ENCODE measurements around the gene SUN2. TPM values are rescaled to one million over a fixed set of nuclear protein-coding genes. Genes with fewer than 3 reads are reported as not detected.

SUN2 gene
- total RNA-seq, 2 experiments from 2014 or later: 498 to 500 TPM

DNA sequence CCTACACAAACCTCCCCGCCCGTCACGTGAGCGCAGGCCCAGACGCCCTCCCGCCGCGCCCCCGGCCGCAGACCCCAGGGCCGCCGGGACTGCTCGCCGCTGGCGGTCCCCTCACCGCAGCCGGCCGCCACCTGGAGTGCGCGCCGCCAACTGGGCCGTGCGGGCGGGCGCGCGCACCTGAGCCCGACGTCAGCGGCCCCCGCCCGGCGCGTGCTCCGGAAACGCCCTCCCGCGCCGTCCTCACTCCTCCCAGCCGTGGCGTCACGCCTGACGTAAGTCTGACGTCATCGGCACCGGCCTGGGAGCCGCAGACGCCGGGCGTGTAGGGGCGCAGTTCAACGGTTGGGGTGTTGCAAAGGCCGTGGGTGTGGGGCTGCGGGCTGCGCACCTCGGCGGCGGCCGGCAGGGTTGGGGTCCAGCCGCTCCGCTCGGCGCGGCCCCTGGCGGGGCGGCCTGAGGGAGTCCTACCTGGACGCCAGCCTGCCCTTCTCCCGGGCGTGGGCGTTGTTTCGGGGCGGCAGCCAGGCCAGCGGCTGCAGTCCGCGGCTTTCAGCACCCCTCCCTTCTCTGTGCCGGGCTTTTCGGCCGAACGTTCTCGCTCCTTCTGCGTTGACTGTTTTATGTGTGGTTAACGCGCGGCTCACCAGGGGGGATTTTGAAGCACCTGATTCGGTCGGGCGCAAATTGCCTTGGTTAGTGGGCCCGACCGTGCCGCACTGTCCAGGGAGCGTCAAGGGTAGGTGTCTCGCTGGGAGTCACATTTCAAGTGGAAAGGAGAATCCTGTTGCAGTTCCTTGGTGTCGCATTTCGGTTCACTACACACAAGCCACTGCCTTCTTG is 54.8 kb downstream of the SUN2 start, which contains the start of gene JOSD1:
Gene JOSD1, minus strand, starts transcription at position 155 of the 840 bp plus-strand sequence. CDS start 956 bp downstream, outside the sequence.
- Mint-ChIP-seq H3K4me1 (peaks cover 59% of the 10 kb centered on the region), H3K36me3 (ENCODE audit: low read depth) (peaks cover 41% of the 10 kb centered on the region), H3K27ac (peak within 1 kb of the TSS; percentile 99), H3K27me3 (no peaks in the 10 kb centered on the region), H3K4me3 (peak within 1 kb of the TSS; percentile 96), H3K9me3 (no peaks in the 10 kb centered on the region)
- CTCF ChIA-PET: no interaction called here
- peak; percentile 98 for DNase-seq
- POLR2A ChIA-PET: interaction anchor here (0.8 to 9.9 kb wide), 5 partner anchors 10 to 53 kb away, joined by 3 to 139 read pairs (median 5); partner anchors contain the start of genes SUN2 and TOMM22

DNA sequence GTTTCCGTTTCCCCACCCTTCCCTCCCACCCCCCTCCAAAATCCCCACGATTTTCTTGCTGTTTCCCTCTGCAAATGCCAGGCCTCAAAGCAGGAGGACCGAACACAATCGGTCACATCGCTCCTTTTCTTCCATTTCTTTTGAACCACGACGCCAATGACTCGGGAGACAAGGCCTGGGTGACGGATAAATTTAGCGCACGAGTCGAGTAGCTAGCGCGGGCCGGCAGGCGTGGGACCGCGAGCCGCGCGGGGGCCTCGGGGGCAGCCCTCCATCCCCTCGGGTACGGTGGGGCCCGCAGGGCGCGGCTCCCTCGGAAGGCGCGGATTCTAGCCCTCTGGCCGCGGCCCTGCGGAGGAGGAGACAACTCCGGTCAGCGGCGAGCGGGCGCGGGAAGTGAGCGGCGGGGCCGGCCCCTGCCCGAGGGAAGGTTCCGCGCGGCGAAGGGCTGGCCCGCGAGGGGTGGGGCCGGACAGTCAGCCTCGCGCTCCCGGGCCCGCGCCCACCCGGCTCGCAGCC is 55.5 kb downstream of the SUN2 start:
- no peak for DNase-seq
- Mint-ChIP-seq H3K4me1 (peaks cover 62% of the 10 kb centered on the region), H3K9me3 (no peaks in the 10 kb centered on the region), H3K4me3 (peak overlapping the region; percentile 96), H3K36me3 (ENCODE audit: low read depth) (peaks cover 42% of the 10 kb centered on the region), H3K27me3 (no peaks in the 10 kb centered on the region), H3K27ac (peak overlapping the region; percentile 99)
- ChIA-PET POLR2A (interaction anchor here (1.8 to 9.9 kb wide), 7 partner anchors 8 to 58 kb away, joined by 4 to 139 read pairs (median 34); partner anchors contain the start of genes GTPBP1, SUN2 and TOMM22), CTCF (interaction anchor here (0.9 to 2.5 kb wide), 2 partner anchors 10 to 18 kb away, joined by 3 to 17 read pairs; partner anchors contain the start of gene TOMM22)

DNA sequence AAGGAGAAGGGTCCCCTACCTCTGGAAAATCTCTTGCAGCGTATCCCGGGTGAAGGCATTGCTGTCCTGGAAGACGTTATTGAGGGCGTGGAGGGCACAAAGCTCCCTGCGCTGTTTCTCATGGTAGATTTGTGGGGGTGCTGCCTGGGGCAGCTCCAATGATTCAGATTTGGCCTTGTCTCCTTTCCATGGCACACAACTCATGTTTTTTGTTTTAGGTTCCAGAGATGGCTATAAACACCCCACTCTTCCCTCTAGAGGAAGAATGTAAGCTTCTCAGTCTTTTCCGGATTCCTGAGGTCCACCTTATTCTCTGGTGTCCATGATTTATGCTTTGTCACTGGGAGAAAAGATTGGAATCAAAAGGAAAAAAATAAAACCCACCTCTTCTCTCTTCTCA is 56.0 kb downstream of the SUN2 start:
- DNase-seq: no peak
- Mint-ChIP-seq H3K27ac (peak overlapping the region; percentile 92), H3K36me3 (ENCODE audit: low read depth) (peaks cover 47% of the 10 kb centered on the region), H3K4me3 (peak overlapping the region; percentile 96), H3K4me1 (peaks cover 63% of the 10 kb centered on the region), H3K27me3 (no peaks in the 10 kb centered on the region), H3K9me3 (no peaks in the 10 kb centered on the region)
- POLR2A ChIA-PET: interaction anchor here (1.2 to 9.9 kb wide), 10 partner anchors 8 to 518 kb away, joined by 3 to 139 read pairs (median 10); partner anchors contain the start of genes GTPBP1, SUN2 and TOMM22
- CTCF ChIA-PET: interaction anchor here (0.9 to 2.5 kb wide), 6 partner anchors 10 to 648 kb away, joined by 3 to 17 read pairs (median 3); partner anchors contain the start of gene TOMM22

DNA sequence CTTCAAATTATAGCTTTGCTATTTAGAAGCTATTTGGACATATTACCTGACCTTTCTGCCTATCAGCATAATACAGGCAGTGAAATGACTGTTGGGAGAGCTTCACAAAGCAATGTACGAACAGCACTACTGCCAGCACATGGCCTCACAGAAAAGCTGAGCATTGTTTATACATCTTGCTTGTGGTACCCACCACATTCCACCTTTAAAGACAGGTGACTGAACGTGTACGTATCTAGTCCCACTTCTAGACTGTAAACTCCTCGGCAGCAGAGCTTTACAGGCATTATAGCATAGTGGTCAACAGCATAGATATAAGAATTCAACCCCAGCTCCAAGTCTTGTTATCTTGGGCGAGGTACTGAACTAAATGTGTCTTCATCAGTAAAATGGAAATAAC is 56.7 kb downstream of the SUN2 start:
- no peak for DNase-seq
- Mint-ChIP-seq H3K4me3 (peak overlapping the region; percentile 96), H3K9me3 (no peaks in the 10 kb centered on the region), H3K4me1 (peaks cover 63% of the 10 kb centered on the region), H3K36me3 (ENCODE audit: low read depth) (peaks cover 52% of the 10 kb centered on the region), H3K27me3 (no peaks in the 10 kb centered on the region), H3K27ac (peak overlapping the region; percentile 92)
- ChIA-PET POLR2A (interaction anchor here (1.2 to 9.9 kb wide), 13 partner anchors 8 to 1041 kb away, joined by 3 to 139 read pairs (median 5); partner anchors contain the start of genes GTPBP1, PDXP, RPL3 and SUN2), CTCF (interaction anchor here (1.0 to 2.5 kb wide), 5 partner anchors 17 to 647 kb away, joined by 3 to 17 read pairs (median 3); partner anchors contain the start of gene TOMM22)

DNA sequence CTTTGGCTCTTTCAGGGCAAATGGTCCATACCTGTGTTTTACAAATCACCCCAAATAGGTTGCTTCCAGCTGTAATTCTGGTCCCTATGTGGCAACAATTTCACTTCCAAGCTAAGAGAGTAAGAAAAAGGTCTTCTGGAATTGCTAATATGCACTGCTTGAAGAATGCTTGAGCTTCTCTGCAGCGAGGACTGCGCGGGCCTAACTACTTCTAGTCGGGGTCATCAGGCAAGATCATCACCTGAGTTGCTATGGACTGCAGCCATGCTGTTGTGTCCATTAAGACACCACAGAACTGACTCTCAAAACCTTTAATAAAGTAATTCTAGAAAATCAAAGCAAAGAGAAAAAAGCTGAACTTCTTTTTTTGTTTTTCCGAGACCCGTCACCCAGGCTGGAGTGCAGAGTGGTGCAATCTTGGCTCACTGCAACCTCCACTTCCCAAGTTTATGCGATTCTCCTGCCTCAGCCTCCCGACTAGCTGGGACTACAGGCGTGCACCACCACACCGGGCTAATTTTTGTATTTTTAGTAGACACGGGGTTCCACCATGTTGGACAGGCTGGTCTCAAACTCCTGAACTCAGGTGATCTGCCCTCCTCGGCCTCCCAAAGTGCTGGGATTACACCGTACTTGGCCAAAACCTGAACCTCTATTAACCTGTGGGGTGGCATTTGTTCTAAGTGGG is 57.2 kb downstream of the SUN2 start:
- Mint-ChIP-seq H3K27me3 (no peaks in the 10 kb centered on the region), H3K9me3 (no peaks in the 10 kb centered on the region), H3K4me3 (peak overlapping the region; percentile 96), H3K4me1 (peaks cover 61% of the 10 kb centered on the region), H3K27ac (peak overlapping the region; percentile 98), H3K36me3 (ENCODE audit: low read depth) (peaks cover 56% of the 10 kb centered on the region)
- CTCF ChIA-PET: interaction anchor here (0.6 to 2.5 kb wide), 5 partner anchors 17 to 1133 kb away, joined by 3 to 17 read pairs (median 4); partner anchors contain the start of gene TOMM22
- DNase-seq: no peak
- POLR2A ChIA-PET: interaction anchor here (0.6 to 9.9 kb wide), 13 partner anchors 9 to 1040 kb away, joined by 3 to 139 read pairs (median 5); partner anchors contain the start of genes GTPBP1, PDXP, RPL3 and SUN2

DNA sequence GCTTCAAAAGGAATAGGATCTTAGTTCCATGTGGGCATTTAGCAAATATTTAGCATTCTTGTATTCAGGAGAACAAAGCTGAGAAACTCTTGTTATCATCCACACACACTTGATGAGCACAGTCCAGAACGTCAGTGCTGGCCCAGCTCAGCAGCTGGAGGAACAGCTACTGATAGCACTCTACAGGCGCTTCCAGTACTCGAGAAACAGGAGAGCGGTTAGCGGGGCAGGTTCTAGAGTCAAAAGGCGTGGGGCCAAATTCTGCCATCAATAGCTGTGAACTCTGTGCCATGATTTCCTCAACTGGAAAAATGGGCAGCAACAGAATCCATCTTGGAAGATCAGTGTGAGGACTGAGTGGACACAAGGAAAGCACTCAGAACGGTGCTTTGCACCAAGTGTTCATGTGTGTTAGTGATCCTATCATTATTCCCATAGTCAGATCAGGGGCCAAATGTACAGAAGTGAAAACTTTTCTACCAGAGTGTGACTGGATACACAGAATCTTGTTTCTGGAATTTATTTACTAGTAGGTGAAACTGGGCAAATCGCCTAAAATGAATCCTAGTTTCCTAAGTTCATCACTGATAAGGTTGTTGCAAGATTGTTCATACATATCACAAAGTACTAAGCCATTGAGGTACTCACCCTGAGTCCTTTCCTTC is 58.2 kb downstream of the SUN2 start:
- ChIA-PET POLR2A (interaction anchor here (0.7 to 9.9 kb wide), 10 partner anchors 9 to 242 kb away, joined by 3 to 139 read pairs (median 9); partner anchors contain the start of genes GTPBP1, SUN2 and TOMM22), CTCF (interaction anchor here (0.5 to 2.5 kb wide), 8 partner anchors 8 to 645 kb away, joined by 3 to 17 read pairs (median 6); partner anchors contain the start of genes GTPBP1 and TOMM22)
- peak overlapping the region; percentile 96 for H3K4me3 Mint-ChIP-seq
- no peaks in the 10 kb centered on the region for H3K9me3 Mint-ChIP-seq
- peaks cover 66% of the 10 kb centered on the region for H3K4me1 Mint-ChIP-seq
- peaks cover 65% of the 10 kb centered on the region for H3K36me3 Mint-ChIP-seq (ENCODE audit: low read depth)
- DNase-seq: no peak
- no peaks in the 10 kb centered on the region for H3K27me3 Mint-ChIP-seq
- peak overlapping the region; percentile 98 for H3K27ac Mint-ChIP-seq

DNA sequence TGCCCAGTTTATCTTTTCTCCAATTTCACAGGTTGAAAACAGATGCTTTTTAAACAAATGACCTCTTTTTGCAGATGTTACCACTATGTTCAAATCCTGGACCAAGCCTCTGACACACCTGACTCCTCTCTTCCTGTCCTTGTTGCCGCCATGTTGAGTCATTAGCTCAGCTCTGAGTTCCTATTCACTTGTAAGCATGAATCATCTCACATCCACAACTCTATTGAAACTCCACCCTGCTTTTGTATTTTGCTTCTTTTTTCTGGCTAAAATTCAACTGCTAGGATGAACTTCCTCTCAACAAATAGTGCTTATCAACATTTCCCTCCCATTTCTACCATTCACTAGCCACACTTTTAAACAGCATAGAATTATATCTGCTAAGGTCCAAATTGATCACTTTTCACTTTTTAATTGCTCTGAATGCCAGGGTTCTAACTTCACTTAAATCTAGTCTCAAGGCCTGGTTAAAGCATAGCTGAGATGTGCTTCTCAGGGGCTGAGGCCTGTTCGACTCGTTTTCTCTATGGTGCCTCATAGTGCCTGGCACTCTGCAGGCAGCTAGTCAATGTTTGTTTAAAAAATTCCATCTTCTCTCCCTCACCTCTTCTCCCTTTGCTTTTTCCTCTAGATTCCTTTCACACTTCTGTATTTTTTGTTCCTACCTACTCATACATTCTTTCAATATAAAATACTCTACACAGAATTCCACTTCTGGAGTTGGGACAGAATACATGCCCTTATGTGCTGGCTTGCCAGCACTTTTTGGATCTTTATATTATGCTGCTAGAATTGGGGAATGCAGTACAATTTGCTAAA is 59.0 kb downstream of the SUN2 start:
- peak; percentile 61 for DNase-seq
- Mint-ChIP-seq H3K9me3 (no peaks in the 10 kb centered on the region), H3K36me3 (ENCODE audit: low read depth) (peaks cover 68% of the 10 kb centered on the region), H3K4me1 (peaks cover 69% of the 10 kb centered on the region), H3K27me3 (no peaks in the 10 kb centered on the region), H3K27ac (peak overlapping the region; percentile 98), H3K4me3 (peak overlapping the region; percentile 96)
- POLR2A ChIA-PET: interaction anchor here (0.9 to 9.9 kb wide), 11 partner anchors 8 to 623 kb away, joined by 3 to 139 read pairs (median 5); partner anchors contain the start of genes GTPBP1, RPL3, SUN2 and TOMM22
- CTCF ChIA-PET: interaction anchor here (0.5 to 2.1 kb wide), 6 partner anchors 9 to 67 kb away, joined by 3 to 10 read pairs (median 4); partner anchors contain the start of genes GTPBP1 and TOMM22

DNA sequence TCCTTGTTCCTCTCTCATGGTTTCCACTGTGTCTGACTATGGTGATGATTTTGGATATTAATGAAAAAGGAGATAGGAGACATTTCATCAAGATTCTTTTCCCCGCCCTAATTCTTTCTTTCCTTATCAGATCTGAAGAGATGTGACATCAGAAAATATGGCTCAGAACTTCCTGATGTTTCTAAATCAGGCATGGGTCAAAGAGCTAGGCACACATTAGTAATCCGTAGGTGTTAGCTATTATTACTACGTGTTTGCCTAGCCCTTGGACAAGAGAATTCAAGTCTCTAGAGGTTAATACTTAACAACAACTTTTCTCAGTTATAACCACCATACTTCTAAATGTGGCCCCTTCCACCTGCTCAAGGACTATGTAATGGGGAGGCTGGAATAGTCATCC is 60.9 kb downstream of the SUN2 start:
- CTCF ChIA-PET: interaction anchor here (0.7 to 2.9 kb wide), 3 partner anchors 11 to 25 kb away, joined by 3 to 11 read pairs (median 4); partner anchors contain the start of genes GTPBP1 and TOMM22
- H3K36me3 Mint-ChIP-seq (ENCODE audit: low read depth): peaks cover 71% of the 10 kb centered on the region
- H3K4me1 Mint-ChIP-seq: peaks cover 70% of the 10 kb centered on the region
- DNase-seq: no peak
- H3K9me3 Mint-ChIP-seq: no peaks in the 10 kb centered on the region
- no peaks in the 10 kb centered on the region for H3K27me3 Mint-ChIP-seq
- H3K27ac Mint-ChIP-seq: no peak overlapping the region
- POLR2A ChIA-PET: interaction anchor here (5.4 to 9.9 kb wide), 3 partner anchors 12 to 59 kb away, joined by 34 to 139 read pairs (median 50); partner anchors contain the start of genes SUN2 and TOMM22
- no peak overlapping the region for H3K4me3 Mint-ChIP-seq

DNA sequence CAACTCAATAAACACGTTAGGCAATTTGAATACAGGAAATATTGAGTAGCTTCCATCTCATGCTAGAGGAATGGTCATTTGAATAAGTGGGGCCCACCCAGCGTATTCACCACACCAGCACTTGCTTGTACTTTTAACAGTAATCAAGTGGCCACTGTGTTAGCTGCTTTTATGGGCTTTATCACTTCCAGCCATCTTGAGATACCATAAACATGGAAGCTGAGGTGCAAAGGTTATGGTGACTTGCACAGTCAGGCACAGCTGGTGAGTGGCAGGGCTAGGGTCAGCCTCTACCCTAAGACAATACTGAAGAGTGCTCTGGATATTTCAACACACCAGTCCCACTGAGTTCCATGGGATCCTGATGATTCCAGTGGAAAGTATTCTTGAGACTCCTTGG is 61.7 kb downstream of the SUN2 start:
- no peak overlapping the region for H3K4me3 Mint-ChIP-seq
- no peaks in the 10 kb centered on the region for H3K9me3 Mint-ChIP-seq
- CTCF ChIA-PET: interaction anchor here (1.3 to 2.9 kb wide), 2 partner anchors 12 kb away, joined by 3 to 11 read pairs; partner anchors contain the start of genes GTPBP1 and TOMM22
- H3K4me1 Mint-ChIP-seq: peaks cover 63% of the 10 kb centered on the region
- no peak for DNase-seq
- no peaks in the 10 kb centered on the region for H3K27me3 Mint-ChIP-seq
- no peak overlapping the region for H3K27ac Mint-ChIP-seq
- POLR2A ChIA-PET: interaction anchor here (1.8 to 9.9 kb wide), 2 partner anchors 11 to 12 kb away, joined by 9 to 139 read pairs; partner anchors contain the start of genes GTPBP1 and TOMM22
- H3K36me3 Mint-ChIP-seq (ENCODE audit: low read depth): peaks cover 68% of the 10 kb centered on the region

DNA sequence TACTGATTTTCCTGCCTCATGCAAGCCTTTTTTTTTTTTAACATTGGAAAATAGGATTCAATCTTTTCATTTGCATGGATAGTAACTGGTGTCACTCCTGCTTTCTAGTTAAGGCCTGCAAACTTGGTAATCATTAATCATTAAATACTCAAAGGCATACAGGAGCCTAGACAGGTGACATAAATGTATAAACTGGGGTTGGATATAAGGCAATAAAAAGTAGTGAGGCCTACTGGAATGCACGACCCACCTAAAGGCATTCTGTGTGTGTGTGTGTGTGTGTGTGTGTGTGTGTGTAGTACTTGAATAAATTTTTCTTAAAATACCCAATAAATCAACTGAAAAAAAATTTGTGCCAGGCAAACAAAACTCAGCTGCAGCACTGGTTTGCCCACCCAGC is 66.1 kb downstream of the SUN2 start:
- H3K36me3 Mint-ChIP-seq (ENCODE audit: low read depth): peaks cover 68% of the 10 kb centered on the region
- no peak overlapping the region for H3K27ac Mint-ChIP-seq
- no peaks in the 10 kb centered on the region for H3K9me3 Mint-ChIP-seq
- CTCF ChIA-PET: interaction anchor here (0.9 kb wide), 1 partner anchor 10 kb away, joined by 3 read pairs; no protein-coding TSS in a partner anchor
- peaks cover 22% of the 10 kb centered on the region for H3K4me1 Mint-ChIP-seq
- DNase-seq: no peak
- POLR2A ChIA-PET: interaction anchor here (1.1 to 2.9 kb wide), 2 partner anchors 9 to 17 kb away, joined by 3 to 13 read pairs; no protein-coding TSS in a partner anchor
- no peak overlapping the region for H3K4me3 Mint-ChIP-seq
- no peaks in the 10 kb centered on the region for H3K27me3 Mint-ChIP-seq
